Fibroblast of lung (primary cell): Measurements from ENCODE around the gene FNDC11.

Source experiments
- EZH2 ChIP-seq: IDR thresholded peaks from 2 replicates; pipeline ENCODE4 v1.5.1; 2012; ENCODE audit warnings: low read length, control low read depth, mild to moderate bottlenecking; ENCODE audit errors: missing control alignments
- TF ChIP-seq, protein P1 (sequence below), 2 donors: IDR thresholded peaks in 1 of 2; conservative IDR thresholded peaks in 1 of 2; 1 replicate in 1 of 2; 2 replicates in 1 of 2; pipeline ENCODE4 v1.5.1; 2011 to 2012; ENCODE audit warnings: low read length in 2 of 2, control low read depth in 1 of 2, inconsistent platforms in 1 of 2, low read depth in 1 of 2, mild to moderate bottlenecking in 1 of 2

DNA sequence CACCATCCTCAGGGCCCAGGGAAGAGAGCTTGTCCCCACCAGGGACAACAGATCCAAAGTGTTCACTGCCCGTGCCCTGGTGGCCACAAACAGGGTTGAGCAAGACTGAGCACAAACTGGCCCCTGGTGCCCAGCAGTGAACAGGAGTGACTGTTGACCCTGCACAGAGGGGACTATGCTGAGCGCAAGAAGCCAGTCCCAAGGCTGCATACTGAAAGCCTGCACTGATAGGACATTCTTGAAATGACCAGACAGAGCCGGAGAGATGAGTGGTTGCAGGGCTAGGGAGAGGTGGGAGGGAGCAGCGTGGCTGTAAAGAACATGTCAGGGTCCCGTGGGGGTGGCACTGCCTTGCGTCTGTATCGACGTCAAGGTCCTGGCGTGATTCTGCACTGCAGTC is 2.9 kb upstream of the FNDC11 start:
- TF ChIP-seq, protein P1, sequence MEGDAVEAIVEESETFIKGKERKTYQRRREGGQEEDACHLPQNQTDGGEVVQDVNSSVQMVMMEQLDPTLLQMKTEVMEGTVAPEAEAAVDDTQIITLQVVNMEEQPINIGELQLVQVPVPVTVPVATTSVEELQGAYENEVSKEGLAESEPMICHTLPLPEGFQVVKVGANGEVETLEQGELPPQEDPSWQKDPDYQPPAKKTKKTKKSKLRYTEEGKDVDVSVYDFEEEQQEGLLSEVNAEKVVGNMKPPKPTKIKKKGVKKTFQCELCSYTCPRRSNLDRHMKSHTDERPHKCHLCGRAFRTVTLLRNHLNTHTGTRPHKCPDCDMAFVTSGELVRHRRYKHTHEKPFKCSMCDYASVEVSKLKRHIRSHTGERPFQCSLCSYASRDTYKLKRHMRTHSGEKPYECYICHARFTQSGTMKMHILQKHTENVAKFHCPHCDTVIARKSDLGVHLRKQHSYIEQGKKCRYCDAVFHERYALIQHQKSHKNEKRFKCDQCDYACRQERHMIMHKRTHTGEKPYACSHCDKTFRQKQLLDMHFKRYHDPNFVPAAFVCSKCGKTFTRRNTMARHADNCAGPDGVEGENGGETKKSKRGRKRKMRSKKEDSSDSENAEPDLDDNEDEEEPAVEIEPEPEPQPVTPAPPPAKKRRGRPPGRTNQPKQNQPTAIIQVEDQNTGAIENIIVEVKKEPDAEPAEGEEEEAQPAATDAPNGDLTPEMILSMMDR (conservative IDR thresholded peaks at IDR 0.05 in 1 of 2, IDR thresholded peaks at IDR 0.05 in 1 of 2; ENCODE audit: low read depth in 1 of 2, low read length in 2 of 2), result no peak
- TF ChIP-seq EZH2, result no peak
